BJ (cell line): ENCODE measurements around the gene COMMD3. TPM values are rescaled to one million over a fixed set of nuclear protein-coding genes. Genes with fewer than 3 reads are reported as not detected.

ENCODE experiments used
- CTCF ChIA-PET: fragments of 350-600 bp; formaldehyde crosslinking; extraction: SDS; loops from one replicate; lab custom pipeline; 2021; ENCODE audit warnings: antibody characterized with exemption, inconsistent platforms; lab: Yijun Ruan, JAX
- POLR2A ChIA-PET: fragments of 300-600 bp; sonication (Branson Sonifier 250); formaldehyde crosslinking; extraction: SDS; loops from one replicate; lab custom pipeline; 2021; ENCODE audit warnings: antibody characterized with exemption; lab: Charles Lee
- DNase-seq: peaks from one replicate; pipeline ENCODE4 v3.0.0-alpha.2; 2011; ENCODE audit warnings: low read depth
- H3K27me3 ChIP-seq: 2 replicates; pipeline ENCODE4 v1.6.0; 2011; ENCODE audit warnings: low read length; ENCODE audit not compliant: control insufficient read depth, insufficient read depth
- H3K36me3 ChIP-seq: 2 replicates; pipeline ENCODE4 v1.5.1; 2011; ENCODE audit warnings: low read length; ENCODE audit not compliant: control insufficient read depth, insufficient read depth
- H3K4me3 ChIP-seq: 2 replicates; pipeline ENCODE4 v1.5.1; 2011; ENCODE audit warnings: low read depth, mild to moderate bottlenecking, control low read depth, low read length
- CTCF ChIP-seq: IDR thresholded peaks from 2 replicates; pipeline ENCODE4 v1.5.1; 2011; ENCODE audit warnings: low read depth, mild to moderate bottlenecking, control low read depth, inconsistent platforms, low read length, moderate library complexity; ENCODE audit not compliant: insufficient read depth
- polyA plus RNA-seq: library from polyadenylated mRNA; depleted of rRNA; stranded (reverse); fragments of >200 nt; gene quantifications from 2 replicates; pipeline ENCODE4 v1.2.3, GENCODE V29; 2011

COMMD3 gene
- polyA plus RNA-seq, 1 experiment, result 20.9 TPM

- 0 out of 2 replicates have a peak, but pooled peaks have one; percentile 12 for TF ChIP-seq CTCF
- POLR2A ChIA-PET, result interaction anchor here (0.6 kb wide), 1 partner anchor 10 kb away, joined by 3 read pairs; no protein-coding TSS in a partner anchor
- Histone ChIP-seq H3K36me3 (peaks cover 4% of the 10 kb centered on the region), H3K27me3 (peaks cover 14% of the 10 kb centered on the region), H3K4me3 (peak overlapping the region; percentile 57)
- no peak for DNase-seq
- CTCF ChIA-PET, result interaction anchor here (1.4 kb wide), 1 partner anchor 12 kb away, joined by 3 read pairs; no protein-coding TSS in a partner anchor
Observed at GRCh38 chr10:22325272-22326144, 9.3 kb downstream of the COMMD3 start.

DNA sequence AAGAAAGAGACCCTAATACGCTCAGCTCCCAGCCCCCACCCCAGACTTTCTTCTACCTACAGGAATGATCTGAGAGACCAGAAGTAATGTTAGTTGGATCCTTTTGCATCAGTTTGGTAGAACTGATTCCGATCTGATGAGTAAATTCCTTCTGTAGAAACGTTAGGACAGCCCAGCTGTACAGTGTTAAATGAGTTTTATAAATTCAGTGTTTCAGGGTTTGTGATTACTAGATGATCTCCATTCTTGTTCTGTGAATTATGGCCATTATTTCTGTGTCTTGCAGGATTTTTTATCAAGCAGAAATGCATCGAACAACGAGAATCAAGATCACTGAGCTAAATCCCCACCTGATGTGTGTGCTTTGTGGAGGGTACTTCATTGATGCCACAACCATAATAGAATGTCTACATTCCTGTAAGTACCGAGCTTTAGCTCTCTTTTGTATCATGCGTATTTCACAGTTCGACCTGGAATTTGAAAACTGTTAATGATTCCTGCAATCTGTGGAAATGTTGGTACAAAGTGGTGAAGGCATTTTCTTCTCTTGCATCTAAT, 10.0 kb downstream of the COMMD3 start:
- TF ChIP-seq CTCF, result no peak
- Histone ChIP-seq H3K27me3 (peaks cover 14% of the 10 kb centered on the region), H3K36me3 (peaks cover 4% of the 10 kb centered on the region), H3K4me3 (peak overlapping the region; percentile 57)
- no peak for DNase-seq
- CTCF ChIA-PET, result interaction anchor here (1.4 kb wide), 1 partner anchor 12 kb away, joined by 3 read pairs; no protein-coding TSS in a partner anchor
- POLR2A ChIA-PET, result no interaction called here

- TF ChIP-seq CTCF, result no peak
- Histone ChIP-seq H3K27me3 (no peaks in the 10 kb centered on the region; the same call in none of the 2 replicates), H3K36me3 (peaks cover 4% of the 10 kb centered on the region), H3K4me3 (no peak overlapping the region)
- ChIA-PET CTCF (no interaction called here), POLR2A (no interaction called here)
- DNase-seq, result no peak
Observed at GRCh38 chr10:22329150-22329549, 13.0 kb downstream of the COMMD3 start.

- DNase-seq, result no peak
- no peak for TF ChIP-seq CTCF
- CTCF ChIA-PET, result no interaction called here
- peaks cover 4% of the 10 kb centered on the region for H3K36me3 ChIP-seq
- no peak overlapping the region for H3K4me3 ChIP-seq
- H3K27me3 ChIP-seq, result peaks cover 26% of the 10 kb centered on the region
- POLR2A ChIA-PET, result no interaction called here
Observed at GRCh38 chr10:22332116-22332692, 16.0 kb downstream of the COMMD3 start.
